ENCODE data around the gene SAPCD2.

DNA sequence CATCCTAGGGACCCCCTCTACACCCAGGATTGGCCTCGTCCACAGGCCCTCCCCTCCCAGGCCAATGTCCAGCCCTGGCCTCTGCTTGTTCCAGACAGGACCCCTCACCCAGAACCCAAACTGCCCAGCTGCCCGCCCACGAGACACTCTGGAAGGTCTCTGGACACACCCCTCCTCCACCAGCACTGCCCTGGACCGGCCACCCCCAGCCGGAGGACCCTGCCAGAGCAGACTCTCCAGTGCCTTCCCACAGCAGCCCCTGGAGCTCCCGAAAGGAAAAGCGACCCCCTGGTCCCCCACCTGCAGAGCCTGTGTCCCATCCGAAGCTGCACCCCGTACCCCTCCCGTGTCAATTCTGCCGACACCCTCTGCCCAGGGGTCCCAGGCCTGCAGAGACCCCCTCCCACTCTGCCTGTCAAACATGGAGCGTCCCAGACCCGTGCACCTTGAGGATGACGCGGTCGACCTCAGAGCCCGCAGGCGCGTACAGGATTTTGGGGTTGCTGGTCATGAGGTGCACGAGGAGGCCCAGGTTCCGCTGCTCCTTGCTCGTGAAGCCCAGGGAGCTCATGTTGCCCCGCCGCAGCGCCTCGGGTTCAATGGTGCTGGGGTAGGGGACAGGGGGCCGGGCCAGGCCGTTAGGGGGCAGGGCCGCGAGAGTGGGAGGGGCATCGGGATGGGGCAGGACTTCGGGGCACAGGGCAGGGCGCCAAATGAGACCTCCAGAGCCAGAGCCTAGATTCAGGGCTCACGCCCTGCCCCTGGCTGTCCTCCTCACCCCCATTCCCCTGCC, 50.3 kb downstream of the SAPCD2 start:
- TF ChIP-seq POLR2A (IDR thresholded peaks at IDR 0.05) (no peak), CTCF (IDR thresholded peaks at IDR 0.05 in 4 of 5, conservative IDR thresholded peaks at IDR 0.05 in 1 of 5) (no peak)

Data from gastrocnemius medialis (tissue), 4 donors.